HG03432 (cell line): ENCODE measurements around the gene TEAD3.

Source experiments
- ATAC-seq: cut with Tn5 transposase; IDR thresholded peaks from one replicate; pipeline ENCODE4 v1.9.1; 2021; ENCODE audit warnings: mild to moderate bottlenecking, moderate library complexity; ENCODE audit not compliant: unreplicated experiment

TEAD3 gene

DNA sequence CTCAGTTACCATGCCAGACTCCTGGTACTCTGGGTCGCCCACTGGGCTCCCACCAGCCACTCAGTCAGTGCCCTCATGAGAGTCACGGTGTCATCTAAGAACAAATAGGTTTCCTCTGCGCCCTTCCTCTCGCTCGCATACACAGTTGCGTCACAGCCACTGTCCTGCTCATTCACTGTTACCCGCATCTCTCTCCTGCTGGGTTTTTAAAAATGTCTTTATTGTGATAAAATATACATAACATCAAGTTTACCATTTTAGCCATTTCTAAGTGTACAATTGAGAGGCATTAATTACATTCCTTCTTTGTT lies 4.0 kb downstream of the TEAD3 start:
- no peak for ATAC-seq

DNA sequence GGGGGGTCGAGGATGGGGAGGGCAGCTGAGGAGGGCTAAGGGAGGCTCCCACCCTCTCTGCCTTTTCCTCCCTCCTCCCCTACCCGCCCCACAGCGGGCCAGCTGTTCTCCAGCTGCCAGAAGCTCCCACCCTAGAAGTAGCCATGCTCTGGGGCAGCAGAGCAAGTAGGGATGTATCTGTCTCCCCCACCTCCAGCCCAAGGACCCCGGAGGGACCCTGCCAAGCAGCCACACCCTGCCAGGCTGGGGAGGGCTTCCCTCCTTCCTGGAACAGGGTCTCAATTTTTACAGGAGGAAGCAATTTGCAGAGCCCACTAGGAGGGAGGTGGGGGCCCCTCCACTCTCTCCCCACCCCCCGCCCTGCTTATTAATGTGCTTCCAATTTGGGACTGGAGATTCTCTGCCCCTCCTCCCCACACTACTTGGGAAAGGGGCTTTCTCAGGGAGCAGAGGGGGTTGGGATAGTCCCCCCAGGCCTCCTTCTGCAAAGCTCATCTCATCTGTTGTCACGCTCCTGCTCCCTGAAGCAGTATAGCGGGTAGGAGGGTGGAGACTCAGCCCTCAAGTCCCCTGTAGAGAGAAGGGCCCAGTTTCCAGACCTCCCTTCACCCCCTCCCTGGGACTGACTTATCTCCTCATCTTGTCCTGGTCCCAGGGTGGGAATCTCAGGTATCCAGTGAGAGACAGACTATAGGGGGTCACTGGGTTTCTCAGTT lies 4.5 kb downstream of the TEAD3 start:
- ATAC-seq: no peak

DNA sequence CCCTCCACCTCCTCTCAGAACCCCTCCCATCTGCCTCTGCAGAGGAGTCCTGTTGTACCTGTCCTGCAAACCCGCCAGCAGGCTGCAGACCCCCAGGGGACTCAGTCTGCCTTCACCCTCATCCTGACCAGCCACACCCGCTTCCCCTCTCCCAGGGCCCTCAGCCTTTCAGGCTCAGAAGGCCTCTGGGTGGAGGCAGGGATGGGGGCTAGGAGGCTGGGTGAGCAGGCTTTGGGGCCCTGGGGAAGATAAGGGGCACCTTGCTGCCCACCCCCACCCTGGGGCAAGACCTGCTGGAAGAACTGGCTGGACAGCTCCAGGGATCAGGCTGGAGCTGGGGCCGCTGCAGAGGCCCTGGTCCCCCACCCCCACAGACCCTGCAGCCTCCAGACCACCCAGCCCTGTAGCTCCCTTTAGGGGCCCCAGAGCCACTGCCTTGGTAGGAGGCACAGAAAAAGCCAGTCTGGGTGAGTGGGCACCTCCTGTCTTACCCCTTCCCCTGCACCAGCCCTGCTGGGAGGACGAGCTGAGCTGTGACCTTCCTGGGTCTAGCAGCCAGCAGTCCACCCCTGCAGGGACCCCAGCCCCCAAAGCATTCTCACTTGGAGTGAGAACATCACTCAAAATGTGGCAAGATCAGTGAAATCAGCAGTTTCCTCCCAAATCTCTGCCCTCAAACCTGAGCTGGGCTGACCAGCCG lies 5.2 kb downstream of the TEAD3 start:
- ATAC-seq: no peak

GRCh38 chr6:35490821-35491557 lies 5.9 kb downstream of the TEAD3 start:
- no peak for ATAC-seq

DNA sequence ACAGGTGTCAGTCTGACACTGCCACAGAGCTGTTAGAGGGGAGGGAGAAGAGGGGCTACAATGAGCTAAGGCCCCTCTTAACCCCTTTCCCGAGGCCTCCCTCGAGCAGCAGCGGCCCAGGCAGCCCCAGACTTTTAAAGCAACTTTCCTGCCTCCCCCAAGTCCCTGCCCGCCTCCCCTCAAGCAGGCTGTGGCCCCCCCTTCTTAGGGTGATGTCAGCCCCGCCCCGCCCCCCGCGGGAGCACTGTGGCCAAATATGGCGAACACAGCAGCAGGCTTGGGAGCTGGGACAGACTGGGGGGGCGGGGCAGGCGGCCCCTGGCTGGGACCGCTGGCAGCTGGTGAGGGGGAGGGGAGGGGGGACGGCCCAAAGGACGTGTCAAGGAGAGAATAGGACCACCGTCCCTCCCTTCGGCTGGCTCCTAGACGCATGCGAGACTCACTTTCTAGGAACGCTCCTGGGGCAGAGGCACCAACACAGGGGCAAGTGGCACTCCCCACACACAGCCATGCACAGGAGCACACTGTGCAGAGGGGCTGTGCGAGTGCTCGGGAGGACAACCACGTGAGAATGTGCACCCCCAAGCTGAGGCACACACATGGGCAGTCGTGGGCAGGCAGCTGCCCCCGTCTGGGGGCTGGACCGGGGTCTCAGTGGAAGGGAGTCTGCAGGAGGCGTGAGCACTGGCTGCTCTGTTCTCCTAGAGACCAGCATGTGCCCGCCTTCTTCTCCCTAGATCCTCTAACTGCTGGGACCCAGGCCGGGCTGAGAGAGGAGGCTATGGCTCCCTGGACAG lies 6.7 kb downstream of the TEAD3 start:
- ATAC-seq: no peak

DNA sequence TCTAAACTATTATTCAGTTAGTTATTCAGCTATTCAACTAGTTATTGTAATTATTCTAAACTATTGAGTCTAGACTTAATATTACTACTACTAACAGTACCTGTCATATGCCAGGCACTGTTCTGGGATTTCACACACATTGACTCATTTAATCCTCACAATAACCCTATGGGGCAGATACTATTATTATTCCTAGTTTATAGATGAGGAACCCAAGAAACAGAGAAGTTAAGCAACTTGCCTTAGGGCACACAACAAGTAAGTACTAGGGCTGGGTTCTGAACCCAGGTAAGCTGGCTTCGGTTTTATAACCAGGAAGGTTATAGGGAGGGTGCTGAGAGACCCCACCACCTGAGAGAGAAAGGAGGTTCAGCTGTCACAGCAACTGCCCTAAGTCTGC lies 7.8 kb downstream of the TEAD3 start:
- no peak for ATAC-seq

- ATAC-seq: no peak
Observed at GRCh38 chr6:35488517-35488862, 8.4 kb downstream of the TEAD3 start.

DNA sequence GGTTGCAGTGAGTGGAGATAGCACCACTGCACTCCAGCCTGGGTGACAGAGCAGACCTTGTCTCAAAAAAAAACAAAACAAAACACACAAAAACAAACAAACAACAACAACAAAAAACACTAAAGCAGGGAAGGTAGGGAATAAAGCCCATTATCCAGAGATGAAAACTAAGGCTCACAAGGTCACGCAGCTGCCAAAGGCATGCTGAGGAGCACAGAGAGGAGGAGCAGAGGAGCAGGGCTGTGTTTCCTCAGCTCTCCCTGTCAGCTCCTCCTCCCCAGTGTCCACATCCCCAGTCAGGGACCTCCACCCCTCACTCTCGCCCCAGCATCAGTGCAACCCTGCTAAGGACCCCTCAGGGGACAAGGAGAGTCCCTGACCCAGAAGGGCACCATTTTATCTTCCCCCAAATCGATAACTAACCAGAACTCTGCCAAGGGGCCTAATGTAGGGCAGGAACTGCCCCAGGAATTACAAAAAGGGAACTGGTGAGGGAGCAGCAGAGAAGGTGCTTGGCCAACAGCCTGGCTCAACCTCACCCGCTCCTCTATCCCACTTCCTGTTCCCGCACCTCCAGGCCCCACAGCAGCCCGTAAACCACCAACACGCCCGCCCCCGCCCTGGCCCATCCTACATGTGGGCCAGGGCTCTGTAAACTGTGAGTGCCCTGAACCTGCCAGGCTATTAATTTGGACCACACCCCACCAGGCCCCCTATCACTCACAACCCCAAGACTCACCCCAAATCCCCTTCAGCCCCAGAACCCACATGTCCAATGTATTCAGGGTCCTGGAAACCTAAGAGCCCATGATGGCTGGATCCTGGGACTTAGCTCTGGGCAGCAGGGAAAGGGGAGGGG lies 9.0 kb downstream of the TEAD3 start:
- no peak for ATAC-seq

- no peak for ATAC-seq
Observed at GRCh38 chr6:35486005-35486925, 10.6 kb downstream of the TEAD3 start.

GRCh38 chr6:35485402-35485877 lies 11.4 kb downstream of the TEAD3 start:
- ATAC-seq: no peak

GRCh38 chr6:35484921-35485392 lies 11.9 kb downstream of the TEAD3 start:
- ATAC-seq: no peak

- no peak for ATAC-seq
Observed at GRCh38 chr6:35483893-35484645, 12.8 kb downstream of the TEAD3 start.

- no peak for ATAC-seq
Observed at GRCh38 chr6:35483490-35483889, 13.4 kb downstream of the TEAD3 start.

- ATAC-seq: no peak
Observed at GRCh38 chr6:35483062-35483461, 13.8 kb downstream of the TEAD3 start.

DNA sequence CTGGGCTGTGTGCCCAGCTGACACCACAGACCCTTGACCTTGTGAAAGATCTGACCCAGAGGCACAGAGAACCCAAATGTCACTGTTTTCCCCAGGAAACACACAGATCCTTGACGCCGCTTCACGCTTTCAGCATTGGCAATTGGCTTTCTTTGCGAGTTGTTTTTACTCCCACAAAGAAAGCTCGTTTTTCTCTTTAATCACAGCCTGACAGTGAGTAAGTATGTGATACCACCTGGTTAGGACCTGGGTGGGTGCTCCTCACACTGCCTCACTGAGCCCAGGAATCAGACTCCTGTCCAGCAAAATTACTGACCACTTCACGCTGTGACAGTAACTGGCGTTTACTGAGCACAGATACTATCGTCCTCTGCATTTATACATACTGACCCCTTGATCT lies 15.7 kb downstream of the TEAD3 start:
- ATAC-seq: no peak

- no peak for ATAC-seq
Observed at GRCh38 chr6:35480176-35480575, 16.7 kb downstream of the TEAD3 start.

DNA sequence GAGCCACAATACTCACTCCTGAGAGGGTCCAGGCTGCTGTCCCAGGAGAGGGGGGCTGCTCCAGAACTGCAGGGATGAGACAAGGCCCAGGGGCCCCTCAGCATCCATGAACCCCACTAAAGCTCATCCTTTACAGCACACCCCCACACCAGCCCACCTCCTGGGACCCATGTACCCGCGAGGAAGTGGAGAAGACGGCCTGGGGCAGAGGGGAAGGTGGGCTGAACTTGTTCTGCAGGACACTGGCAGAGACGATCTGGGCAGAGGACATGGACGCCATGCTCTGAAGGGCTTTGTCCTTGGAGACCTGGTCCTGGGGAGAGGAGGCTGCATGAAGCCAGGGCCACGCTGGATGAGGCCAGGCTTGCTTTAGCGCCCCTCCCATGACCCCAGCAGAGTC lies 18.6 kb downstream of the TEAD3 start:
- ATAC-seq: no peak

GRCh38 chr6:35477551-35478179 lies 19.2 kb downstream of the TEAD3 start:
- no peak for ATAC-seq
